Endothelial cell of umbilical vein (primary cell): Measurements from ENCODE around the gene MED27.

ENCODE experiments used
- CTCF ChIP-seq, 2 donors: IDR thresholded peaks; 1 replicate in 1 of 2; 2 replicates in 1 of 2; pipeline ENCODE4 v1.5.1; 2011; ENCODE audit warnings: low read length in 2 of 2, mild to moderate bottlenecking in 2 of 2, moderate library complexity in 2 of 2, control low read depth in 1 of 2, inconsistent platforms in 1 of 2, low read depth in 1 of 2; ENCODE audit not compliant: insufficient read depth in 1 of 2; ENCODE audit errors: extremely low read depth in 1 of 2
- EZH2 ChIP-seq: IDR thresholded peaks from 2 replicates; pipeline ENCODE4 v1.6.1; 2012; ENCODE audit warnings: borderline replicate concordance, low read depth, mild to moderate bottlenecking, moderate library complexity, low read length, inconsistent platforms; ENCODE audit not compliant: severe bottlenecking
- FOS ChIP-seq: IDR thresholded peaks from 2 replicates; pipeline ENCODE4 v1.6.1; 2011; ENCODE audit warnings: mild to moderate bottlenecking, low read length, moderate library complexity, borderline replicate concordance; ENCODE audit not compliant: insufficient read depth
- GATA2 ChIP-seq: IDR thresholded peaks from 2 replicates; pipeline ENCODE4 v1.7.0; 2011; ENCODE audit warnings: low read depth, mild to moderate bottlenecking, moderate library complexity, mixed read lengths, low read length; ENCODE audit not compliant: insufficient read length, insufficient read depth
- JUN ChIP-seq: IDR thresholded peaks from 2 replicates; pipeline ENCODE4 v1.6.1; 2011; ENCODE audit warnings: borderline replicate concordance, low read depth; ENCODE audit not compliant: insufficient read length, insufficient read depth
- MAX ChIP-seq: IDR thresholded peaks from 2 replicates; pipeline ENCODE4 v1.6.1; 2011; ENCODE audit not compliant: insufficient read depth, insufficient read length
- MYC ChIP-seq: IDR thresholded peaks from one replicate; pipeline ENCODE4 v1.6.1; 2011; ENCODE audit warnings: mild to moderate bottlenecking, low read depth, low read length
- POLR2A ChIP-seq: IDR thresholded peaks from 2 replicates; pipeline ENCODE4 v1.6.1; 2012; ENCODE audit warnings: low read depth, mild to moderate bottlenecking, control low read depth, low read length
- POLR2AphosphoS5 ChIP-seq: IDR thresholded peaks from 2 replicates; pipeline ENCODE4 v1.6.1; 2012; ENCODE audit warnings: low read depth, mild to moderate bottlenecking, control low read depth, low read length, moderate library complexity; ENCODE audit not compliant: insufficient read depth

GRCh38 chr9:132048201-132048600 lies 31.5 kb downstream of the MED27 start:
- TF ChIP-seq POLR2A (no peak), CTCF (IDR thresholded peaks at IDR 0.05; ENCODE audit: extremely low read depth in 1 of 2, insufficient read depth in 1 of 2, low read depth in 1 of 2, low read length in 2 of 2) (no peak), MYC (no peak), POLR2AphosphoS5 (no peak), EZH2 (no peak), MAX (no peak), JUN (no peak), FOS (no peak), GATA2 (no peak)
